CD14-positive monocyte (primary cell): ENCODE measurements around the gene PCSK7. TPM values are rescaled to one million over a fixed set of nuclear protein-coding genes. Genes with fewer than 3 reads are reported as not detected.

Experiments
- DNase-seq, 3 donors: peaks; one replicate each; pipeline ENCODE4 v3.0.0-alpha.2; 2011 to 2022
- H2AFZ ChIP-seq: 2 replicates; pipeline ENCODE4 v1.6.0; 2012; ENCODE audit warnings: mild to moderate bottlenecking, low read depth, low read length, inconsistent platforms; ENCODE audit not compliant: insufficient read depth, poor library complexity, severe bottlenecking
- H3K27ac ChIP-seq, 2 donors: 1 replicate in 1 of 2; 2 replicates in 1 of 2; pipeline ENCODE4 v1.5.1; 2012 to 2013; ENCODE audit warnings: low read length in 2 of 2, control low read depth in 1 of 2, inconsistent platforms in 1 of 2, low read depth in 1 of 2, mild to moderate bottlenecking in 1 of 2
- H3K27me3 ChIP-seq, 2 donors: one replicate each; pipeline versions ENCODE4 v1.6.0 to v1.6.1; 2011 to 2013; ENCODE audit warnings: low read length in 2 of 2; ENCODE audit not compliant: control insufficient read depth in 2 of 2, insufficient read depth in 2 of 2
- H3K36me3 ChIP-seq, 2 donors: replicated peaks in 1 of 2; 1 replicate in 1 of 2; 2 replicates in 1 of 2; pipeline versions ENCODE4 v1.5.1 to v1.6.1; 2012 to 2013; ENCODE audit warnings: low read length in 2 of 2, control low read depth in 1 of 2, inconsistent platforms in 1 of 2, mild to moderate bottlenecking in 1 of 2; ENCODE audit not compliant: insufficient read depth in 2 of 2, control insufficient read depth in 1 of 2
- H3K4me1 ChIP-seq, 2 donors: 1 replicate in 1 of 2; 2 replicates in 1 of 2; pipeline versions ENCODE4 v1.5.1 to v1.6.1; 2012 to 2013; ENCODE audit warnings: low read length in 2 of 2, control low read depth in 1 of 2, inconsistent platforms in 1 of 2, mild to moderate bottlenecking in 1 of 2, moderate library complexity in 1 of 2; ENCODE audit not compliant: insufficient read depth in 2 of 2, control insufficient read depth in 1 of 2
- H3K4me2 ChIP-seq: replicated peaks from 2 replicates; pipeline ENCODE3; 2012; ENCODE audit warnings: low read length, moderate library complexity, mild to moderate bottlenecking; ENCODE audit not compliant: poor library complexity, severe bottlenecking; ENCODE audit errors: extremely low read depth
- H3K4me3 ChIP-seq, 3 experiments: fragments of 200-600 bp in 1 of 3; sonication (generic) in 1 of 3; replicated peaks in 1 of 3; 1 replicate in 2 of 3; 2 replicates in 1 of 3; pipeline ENCODE4 v1.5.1; 2011 to 2013; ENCODE audit warnings: low read length in 3 of 3, mild to moderate bottlenecking in 3 of 3, control low read depth in 2 of 3, low read depth in 2 of 3, inconsistent platforms in 1 of 3, moderate library complexity in 1 of 3
- H3K79me2 ChIP-seq: 2 replicates; pipeline ENCODE4 v1.6.0; 2012; ENCODE audit warnings: mild to moderate bottlenecking, control low read depth, inconsistent platforms, low read length, moderate library complexity; ENCODE audit not compliant: insufficient read depth
- H3K9ac ChIP-seq: 2 replicates; pipeline ENCODE4 v1.6.0; 2017; ENCODE audit warnings: low read length, mild to moderate bottlenecking; ENCODE audit not compliant: insufficient read depth, poor library complexity, severe bottlenecking
- H3K9me3 ChIP-seq, 2 donors: replicated peaks in 1 of 2; 1 replicate in 1 of 2; 2 replicates in 1 of 2; pipeline versions ENCODE4 v1.5.1 to v1.6.1; 2012 to 2013; ENCODE audit warnings: low read length in 2 of 2, control low read depth in 1 of 2; ENCODE audit not compliant: control insufficient read depth in 1 of 2, insufficient read depth in 1 of 2
- H4K20me1 ChIP-seq: 2 replicates; pipeline ENCODE4 v1.6.0; 2012; ENCODE audit warnings: mild to moderate bottlenecking, low read length, control low read depth, moderate library complexity; ENCODE audit not compliant: insufficient read depth
- H3K27ac Mint-ChIP-seq, 7 donors: one replicate each; pipeline ENCODE4 v1.8.0; 2020; ENCODE audit warnings: mild to moderate bottlenecking in 7 of 7, mixed read lengths in 7 of 7, moderate library complexity in 6 of 7, inconsistent platforms in 2 of 7
- H3K27me3 Mint-ChIP-seq, 3 donors: one replicate each; pipeline ENCODE4 v1.8.0; 2021 to 2022; ENCODE audit warnings: low read depth in 3 of 3, mild to moderate bottlenecking in 3 of 3, mixed read lengths in 3 of 3, moderate library complexity in 3 of 3, inconsistent platforms in 1 of 3
- H3K36me3 Mint-ChIP-seq, 2 donors: one replicate each; pipeline ENCODE4 v1.8.0; 2020; ENCODE audit warnings: mixed read lengths in 2 of 2, inconsistent platforms in 1 of 2, mild to moderate bottlenecking in 1 of 2
- H3K4me1 Mint-ChIP-seq: one replicate; pipeline ENCODE4 v1.8.0; 2020; ENCODE audit warnings: mild to moderate bottlenecking, mixed read lengths
- H3K4me3 Mint-ChIP-seq, 2 donors: one replicate each; pipeline ENCODE4 v1.8.0; 2020; ENCODE audit warnings: mild to moderate bottlenecking in 2 of 2, mixed read lengths in 2 of 2, moderate library complexity in 1 of 2
- H3K9me3 Mint-ChIP-seq, 7 donors: one replicate each; pipeline ENCODE4 v1.8.0; 2020 to 2022; ENCODE audit warnings: mixed read lengths in 7 of 7, mild to moderate bottlenecking in 6 of 7, moderate library complexity in 6 of 7, inconsistent platforms in 2 of 7
- CTCF ChIP-seq: fragments of 200-600 bp; IDR thresholded peaks from one replicate; pipeline ENCODE4 v1.8.0; 2022; ENCODE audit warnings: antibody characterized with exemption, mild to moderate bottlenecking
- WGBS: methylation state at CpG from one replicate; pipeline ENCODE4 v1.1.5; 2013; ENCODE audit warnings: missing lambda C conversion rate; ENCODE audit not compliant: insufficient coverage; 5-methylcytosine and 5-hydroxymethylcytosine counted together
- intact Hi-C, 2 donors: fragments of 100-400 bp; cut with micrococcal nuclease; formaldehyde crosslinking; loops; one replicate each; pipeline versions ENCODE4 v1.15.0 to v1.15.1; 2023
- polyA plus RNA-seq, 3 donors: library from polyadenylated mRNA; depleted of rRNA in 1 of 3; unstranded in 2 of 3; stranded (reverse) in 1 of 3; fragments of 300-500 nt in 2 of 3; fragments of >200 nt in 1 of 3; fragmentation: Illumina TruSeq in 2 of 3; gene quantifications; 1 replicate in 2 of 3; 2 replicates in 1 of 3; pipeline ENCODE4 v1.2.3, GENCODE V29; 2012 to 2021

PCSK7 gene
- polyA plus RNA-seq, 3 donors: 6.1 to 93.8 (median 9.5) TPM

- Mint-ChIP-seq H3K4me3 (no peak overlapping the region), H3K36me3 (peaks cover 59 to 64% of the 10 kb centered on the region in 2 donors), H3K4me1 (no peaks in the 10 kb centered on the region), H3K9me3 (peaks cover 0 to 3% (median 0%) of the 10 kb centered on the region in 7 donors), H3K27ac (no peak overlapping the region), H3K27me3 (no peaks in the 10 kb centered on the region)
- Histone ChIP-seq H2AFZ (no peak overlapping the region), H3K9me3 (no peaks in the 10 kb centered on the region), H3K79me2 (no peaks in the 10 kb centered on the region), H3K4me2 (no peak overlapping the region), H4K20me1 (no peaks in the 10 kb centered on the region), H3K9ac (no peak overlapping the region), H3K4me1 (no peaks in the 10 kb centered on the region), H3K27me3 (no peaks in the 10 kb centered on the region), H3K36me3 (peaks cover 25 to 72% of the 10 kb centered on the region in 2 donors), H3K27ac (no peak overlapping the region), H3K4me3 (no peak overlapping the region)
- no peak for TF ChIP-seq CTCF
- intact Hi-C loops: no loop called here
- WGBS: 100% methylated on average over 1 of the region's 2 CpGs
- no peak for DNase-seq
Measured at GRCh38 chr11:117256573-117256972, 24.7 kb upstream of the PCSK7 start.

- DNase-seq: no peak
- Histone ChIP-seq H4K20me1 (no peaks in the 10 kb centered on the region), H3K79me2 (no peaks in the 10 kb centered on the region), H3K9ac (no peak overlapping the region), H3K36me3 (peaks cover 25 to 69% of the 10 kb centered on the region in 2 donors), H3K9me3 (no peaks in the 10 kb centered on the region), H3K27ac (no peak overlapping the region), H3K4me1 (no peaks in the 10 kb centered on the region), H3K4me3 (no peak overlapping the region), H3K4me2 (no peak overlapping the region), H2AFZ (no peak overlapping the region), H3K27me3 (no peaks in the 10 kb centered on the region)
- H3K9me3 Mint-ChIP-seq: peaks cover 0 to 3% (median 0%) of the 10 kb centered on the region in 7 donors
- H3K4me3 Mint-ChIP-seq: no peak overlapping the region
- no peak for TF ChIP-seq CTCF
- H3K36me3 Mint-ChIP-seq: peaks cover 58 to 65% of the 10 kb centered on the region in 2 donors
- H3K4me1 Mint-ChIP-seq: no peaks in the 10 kb centered on the region
- 90% methylated on average over 2 of the region's 3 CpGs for WGBS
- H3K27ac Mint-ChIP-seq: no peak overlapping the region
- intact Hi-C loops: no loop called here
- H3K27me3 Mint-ChIP-seq: no peaks in the 10 kb centered on the region
Measured at GRCh38 chr11:117255966-117256365, 24.1 kb upstream of the PCSK7 start.
